ENCODE data around the gene CLIC4. TPM values are rescaled to one million over a fixed set of nuclear protein-coding genes. Genes with fewer than 3 reads are reported as not detected.

Gene CLIC4
- total RNA-seq, 1 donor from 2014 or later, result 353 TPM

- peak overlapping the region; percentile 53 for H2AFZ ChIP-seq (ENCODE audit: low read depth, low read length)
- FAIRE-seq, result no peak
- no peak overlapping the region for H3K27ac Mint-ChIP-seq (ENCODE audit: unreplicated experiment)
Measured at GRCh38 chr1:24714859-24715520, 30.3 kb upstream of the CLIC4 start.

GRCh38 chr1:24715658-24716057 is 29.6 kb upstream of the CLIC4 start:
- no peaks in the 10 kb centered on the region for H3K27me3 Mint-ChIP-seq (ENCODE audit: low read depth, unreplicated experiment)
- no peak overlapping the region for H3K4me3 ChIP-seq (ENCODE audit: insufficient read depth, low read depth, low read length)
- H4K20me1 ChIP-seq (ENCODE audit: insufficient read depth, low read length), result no peaks in the 10 kb centered on the region
- H3K4me2 ChIP-seq (ENCODE audit: low read length), result peak overlapping the region; percentile 21
- FAIRE-seq (no peak), DNase-seq (ENCODE audit: low read depth) (no peak)
- H3K9me3 ChIP-seq (ENCODE audit: insufficient read depth, low read depth, low read length), result no peaks in the 10 kb centered on the region
- H3K4me1 ChIP-seq (ENCODE audit: insufficient read depth, low read length), result peaks cover 38% of the 10 kb centered on the region
- H3K27me3 ChIP-seq (ENCODE audit: insufficient read depth, low read length), result no peaks in the 10 kb centered on the region
- no peaks in the 10 kb centered on the region for H3K36me3 ChIP-seq (ENCODE audit: insufficient read depth, low read length)
- peak overlapping the region; percentile 13 for H3K9ac ChIP-seq (ENCODE audit: low read length)
- H3K27ac Mint-ChIP-seq (ENCODE audit: unreplicated experiment), result no peak overlapping the region
- H3K4me3 Mint-ChIP-seq (ENCODE audit: unreplicated experiment), result no peak overlapping the region
- peak overlapping the region; percentile 53 for H2AFZ ChIP-seq (ENCODE audit: low read depth, low read length)
- H3K79me2 ChIP-seq (ENCODE audit: insufficient read depth, low read length), result no peaks in the 10 kb centered on the region
- peaks cover 4% of the 10 kb centered on the region for H3K36me3 Mint-ChIP-seq (ENCODE audit: low read depth, unreplicated experiment)
- peaks cover 4% of the 10 kb centered on the region for H3K9me3 Mint-ChIP-seq (ENCODE audit: unreplicated experiment)
- peaks cover 13% of the 10 kb centered on the region for H3K4me1 Mint-ChIP-seq (ENCODE audit: low read depth, unreplicated experiment)
- TF ChIP-seq CTCF (IDR thresholded peaks at IDR 0.05; ENCODE audit: insufficient read depth, low read depth, low read length) (no peak), EZH2 (IDR thresholded peaks at IDR 0.05; ENCODE audit: insufficient read depth, low read length) (no peak)
- peak overlapping the region; percentile 61 for H3K27ac ChIP-seq (ENCODE audit: low read depth, low read length)

More at GRCh38 chr1:24714859-24715520, 30.3 kb upstream of the CLIC4 start:
- Histone ChIP-seq H4K20me1 (ENCODE audit: insufficient read depth, low read length) (no peaks in the 10 kb centered on the region), H3K79me2 (ENCODE audit: insufficient read depth, low read length) (no peaks in the 10 kb centered on the region), H3K27ac (ENCODE audit: low read depth, low read length) (peak overlapping the region; percentile 61), H3K4me3 (ENCODE audit: insufficient read depth, low read depth, low read length) (no peak overlapping the region), H3K27me3 (ENCODE audit: insufficient read depth, low read length) (no peaks in the 10 kb centered on the region), H3K9me3 (ENCODE audit: insufficient read depth, low read depth, low read length) (no peaks in the 10 kb centered on the region), H3K36me3 (ENCODE audit: insufficient read depth, low read length) (no peaks in the 10 kb centered on the region), H3K4me1 (ENCODE audit: insufficient read depth, low read length) (peaks cover 35% of the 10 kb centered on the region), H3K4me2 (ENCODE audit: low read length) (peak overlapping the region; percentile 21), H3K9ac (ENCODE audit: low read length) (peak overlapping the region; percentile 37)
- Mint-ChIP-seq H3K4me1 (ENCODE audit: low read depth, unreplicated experiment) (peaks cover 13% of the 10 kb centered on the region), H3K9me3 (ENCODE audit: unreplicated experiment) (peaks cover 3% of the 10 kb centered on the region), H3K27me3 (ENCODE audit: low read depth, unreplicated experiment) (no peaks in the 10 kb centered on the region), H3K4me3 (ENCODE audit: unreplicated experiment) (no peak overlapping the region), H3K36me3 (ENCODE audit: low read depth, unreplicated experiment) (peaks cover 4% of the 10 kb centered on the region)
- TF ChIP-seq CTCF (IDR thresholded peaks at IDR 0.05; ENCODE audit: insufficient read depth, low read depth, low read length), result no peak
- no peak for TF ChIP-seq EZH2 (IDR thresholded peaks at IDR 0.05; ENCODE audit: insufficient read depth, low read length)
- peak; percentile 87 for DNase-seq (ENCODE audit: low read depth)

Data from astrocyte (in vitro differentiated cells and primary cell).